Osteoblast (primary cell): ENCODE data around the gene ST6GAL1. TPM values are rescaled to one million over a fixed set of nuclear protein-coding genes. Genes with fewer than 3 reads are reported as not detected.

Source experiments
- DNase-seq: peaks from one replicate; pipeline ENCODE4 v3.0.0; 2011; ENCODE audit warnings: low spot score, mixed read lengths; ENCODE audit not compliant: insufficient read length; ENCODE audit errors: missing footprints
- H2AFZ ChIP-seq: 2 replicates; pipeline ENCODE4 v1.6.0; 2011; ENCODE audit warnings: mild to moderate bottlenecking, low read length
- H3K27ac ChIP-seq: 2 replicates; pipeline ENCODE4 v1.5.1; 2011; ENCODE audit warnings: mild to moderate bottlenecking, low read depth, low read length, moderate library complexity
- H3K27me3 ChIP-seq: 2 replicates; pipeline ENCODE4 v1.6.0; 2012; ENCODE audit warnings: mild to moderate bottlenecking, control low read depth, inconsistent platforms, low read length, moderate library complexity; ENCODE audit not compliant: insufficient read depth
- H3K36me3 ChIP-seq: 2 replicates; pipeline ENCODE4 v1.5.1; 2011; ENCODE audit warnings: mild to moderate bottlenecking, low read length, control low read depth, moderate library complexity; ENCODE audit not compliant: insufficient read depth
- H3K4me1 ChIP-seq: 2 replicates; pipeline ENCODE4 v1.5.1; 2011; ENCODE audit warnings: mild to moderate bottlenecking, low read length, control low read depth, moderate library complexity; ENCODE audit not compliant: insufficient read depth
- H3K4me2 ChIP-seq: 2 replicates; pipeline ENCODE4 v1.6.0; 2011; ENCODE audit warnings: mild to moderate bottlenecking, low read length; ENCODE audit not compliant: insufficient read depth
- H3K4me3 ChIP-seq: fragments of 200-600 bp; sonication (generic); 3 replicates; pipeline ENCODE4 v1.5.1; 2012; ENCODE audit warnings: mild to moderate bottlenecking, low read length, inconsistent platforms; ENCODE audit not compliant: insufficient read depth
- H3K79me2 ChIP-seq: 2 replicates; pipeline ENCODE4 v1.6.0; 2012; ENCODE audit warnings: mild to moderate bottlenecking, low read length, control low read depth, inconsistent platforms; ENCODE audit not compliant: insufficient read depth
- H3K9me3 ChIP-seq: 2 replicates; pipeline ENCODE4 v1.5.1; 2011; ENCODE audit warnings: low read depth, low read length, control low read depth
- H4K20me1 ChIP-seq: 2 replicates; pipeline ENCODE4 v1.6.0; 2012; ENCODE audit warnings: mild to moderate bottlenecking, low read length, control low read depth; ENCODE audit not compliant: insufficient read depth
- CTCF ChIP-seq: IDR thresholded peaks from 2 replicates; pipeline ENCODE4 v1.5.1; 2011; ENCODE audit warnings: mild to moderate bottlenecking, low read depth, low read length, moderate library complexity; ENCODE audit errors: extremely low read depth
- total RNA-seq: library from RNA; depleted of rRNA; stranded (reverse); fragments of >200 nt; gene quantifications from 2 replicates; pipeline ENCODE4 v1.2.3, GENCODE V29; 2012

ST6GAL1 gene
- total RNA-seq, 1 donor: 8.0 TPM

GRCh38 chr3:187042346-187042745 lies 112.0 kb downstream of the ST6GAL1 start:
- no peaks in the 10 kb centered on the region for H4K20me1 ChIP-seq
- no peak overlapping the region for H3K27ac ChIP-seq
- TF ChIP-seq CTCF: no peak
- H3K4me1 ChIP-seq: no peaks in the 10 kb centered on the region
- H3K4me3 ChIP-seq: no peak overlapping the region
- no peaks in the 10 kb centered on the region for H3K9me3 ChIP-seq
- H2AFZ ChIP-seq: no peak overlapping the region
- no peaks in the 10 kb centered on the region for H3K27me3 ChIP-seq
- H3K79me2 ChIP-seq: no peaks in the 10 kb centered on the region
- DNase-seq: no peak
- no peaks in the 10 kb centered on the region for H3K36me3 ChIP-seq
- no peak overlapping the region for H3K4me2 ChIP-seq

- no peak for DNase-seq
- Histone ChIP-seq H3K79me2 (no peaks in the 10 kb centered on the region), H3K4me1 (no peaks in the 10 kb centered on the region), H3K27ac (no peak overlapping the region), H3K4me3 (no peak overlapping the region), H3K36me3 (no peaks in the 10 kb centered on the region), H4K20me1 (no peaks in the 10 kb centered on the region), H3K4me2 (no peak overlapping the region), H2AFZ (no peak overlapping the region), H3K27me3 (no peaks in the 10 kb centered on the region), H3K9me3 (no peaks in the 10 kb centered on the region)
- TF ChIP-seq CTCF: no peak
Measured at GRCh38 chr3:187042874-187043458, 112.6 kb downstream of the ST6GAL1 start.

- H3K27ac ChIP-seq: no peak overlapping the region
- H3K4me3 ChIP-seq: no peak overlapping the region
- H4K20me1 ChIP-seq: no peaks in the 10 kb centered on the region
- no peaks in the 10 kb centered on the region for H3K36me3 ChIP-seq
- H3K4me2 ChIP-seq: no peak overlapping the region
- no peaks in the 10 kb centered on the region for H3K27me3 ChIP-seq
- no peak overlapping the region for H2AFZ ChIP-seq
- no peaks in the 10 kb centered on the region for H3K79me2 ChIP-seq
- no peak for DNase-seq
- TF ChIP-seq CTCF: no peak
- no peaks in the 10 kb centered on the region for H3K9me3 ChIP-seq
- no peaks in the 10 kb centered on the region for H3K4me1 ChIP-seq
Measured at GRCh38 chr3:187044206-187044605, 113.9 kb downstream of the ST6GAL1 start.

GRCh38 chr3:187044867-187045552 lies 114.7 kb downstream of the ST6GAL1 start:
- Histone ChIP-seq H3K79me2 (no peaks in the 10 kb centered on the region), H3K4me2 (no peak overlapping the region), H3K4me3 (no peak overlapping the region), H2AFZ (no peak overlapping the region), H3K4me1 (no peaks in the 10 kb centered on the region), H3K36me3 (no peaks in the 10 kb centered on the region), H3K27me3 (no peaks in the 10 kb centered on the region), H3K27ac (no peak overlapping the region), H3K9me3 (no peaks in the 10 kb centered on the region), H4K20me1 (no peaks in the 10 kb centered on the region)
- peak; percentile 25 for TF ChIP-seq CTCF
- no peak for DNase-seq
